A673 (cell line): ENCODE data around the gene GMPPA. TPM values are rescaled to one million over a fixed set of nuclear protein-coding genes. Genes with fewer than 3 reads are reported as not detected.

Experiments
- BruUV-seq: library from RNA; stranded (reverse); fragments of 400-500 nt; replicated peaks from 2 replicates; lab custom pipeline; 2021; lab: Mats Ljungman, UMichigan
- CTCF ChIA-PET: fragments of 300-600 bp; sonication (Branson Sonifier 250); formaldehyde crosslinking; loops from one replicate; lab custom pipeline; 2022; ENCODE audit warnings: antibody characterized with exemption; lab: Charles Lee
- POLR2A ChIA-PET: fragments of 300-600 bp; sonication (Branson Sonifier 250); formaldehyde crosslinking; loops from one replicate; lab custom pipeline; 2022; ENCODE audit warnings: antibody characterized with exemption; ENCODE audit not compliant: low non-redundant PET; lab: Charles Lee
- DNase-seq: peaks from one replicate; pipeline ENCODE4 v3.0.0-alpha.2; 2015; ENCODE audit warnings: low spot score
- H3K27ac ChIP-seq: fragments of 200-600 bp; sonication (generic); 2 replicates; pipeline ENCODE4 v1.5.1; 2016; ENCODE audit warnings: mixed run types, low read depth, mild to moderate bottlenecking, mixed read lengths, antibody characterized with exemption, low read length; ENCODE audit not compliant: poor library complexity, severe bottlenecking
- H3K27me3 ChIP-seq: fragments of 200-600 bp; sonication (generic); replicated peaks from 2 replicates; pipeline ENCODE4 v1.6.1; 2017; ENCODE audit warnings: mixed run types, low read depth, mild to moderate bottlenecking, mixed read lengths, antibody characterized with exemption, low read length; ENCODE audit not compliant: insufficient read depth, poor library complexity
- H3K36me3 ChIP-seq: fragments of 200-600 bp; sonication (generic); 2 replicates; pipeline ENCODE4 v1.6.1; 2016; ENCODE audit warnings: mixed run types, mild to moderate bottlenecking, mixed read lengths, antibody characterized with exemption, low read length; ENCODE audit not compliant: insufficient read depth, poor library complexity, severe bottlenecking
- H3K4me1 ChIP-seq: fragments of 200-600 bp; sonication (generic); 2 replicates; pipeline ENCODE4 v1.6.1; 2017; ENCODE audit warnings: mixed run types, mild to moderate bottlenecking, mixed read lengths, antibody characterized with exemption, low read length; ENCODE audit not compliant: insufficient read depth, poor library complexity, severe bottlenecking
- H3K4me3 ChIP-seq: fragments of 200-600 bp; sonication (generic); 2 replicates; pipeline ENCODE4 v1.5.1; 2016; ENCODE audit warnings: low read depth, mixed run types, mild to moderate bottlenecking, mixed read lengths, low read length; ENCODE audit not compliant: poor library complexity, severe bottlenecking
- H3K9me3 ChIP-seq: fragments of 200-600 bp; sonication (generic); 2 replicates; pipeline ENCODE4 v1.6.1; 2016; ENCODE audit warnings: mixed run types, low read depth, mild to moderate bottlenecking, mixed read lengths, antibody characterized with exemption, low read length; ENCODE audit not compliant: poor library complexity, severe bottlenecking
- EZH2 ChIP-seq: fragments of 200-600 bp; sonication (generic); IDR thresholded peaks from 2 replicates; pipeline ENCODE4 v1.6.1; 2017; ENCODE audit warnings: borderline replicate concordance, low read depth, mild to moderate bottlenecking, mixed read lengths, antibody characterized with exemption, low read length; ENCODE audit not compliant: poor library complexity, severe bottlenecking
- intact Hi-C: fragments of 100-400 bp; cut with micrococcal nuclease; formaldehyde crosslinking; loops from one replicate; pipeline ENCODE4 v1.10.0; 2022; ENCODE audit not compliant: unreplicated experiment
- total RNA-seq: library from RNA; stranded (reverse); gene quantifications from 2 replicates; pipeline ENCODE4 v1.2.3, GENCODE V29; 2021
- TF ChIP-seq, protein P1 (sequence below): fragments of 300-800, 200-600 bp; sonication (generic); conservative IDR thresholded peaks from 2 replicates; pipeline ENCODE4 v1.5.1; 2017; ENCODE audit warnings: low read depth, mild to moderate bottlenecking, antibody characterized with exemption, low read length, moderate library complexity, mixed read lengths

GMPPA gene
- total RNA-seq, 1 experiment from 2014 or later: 32.1 TPM

DNA sequence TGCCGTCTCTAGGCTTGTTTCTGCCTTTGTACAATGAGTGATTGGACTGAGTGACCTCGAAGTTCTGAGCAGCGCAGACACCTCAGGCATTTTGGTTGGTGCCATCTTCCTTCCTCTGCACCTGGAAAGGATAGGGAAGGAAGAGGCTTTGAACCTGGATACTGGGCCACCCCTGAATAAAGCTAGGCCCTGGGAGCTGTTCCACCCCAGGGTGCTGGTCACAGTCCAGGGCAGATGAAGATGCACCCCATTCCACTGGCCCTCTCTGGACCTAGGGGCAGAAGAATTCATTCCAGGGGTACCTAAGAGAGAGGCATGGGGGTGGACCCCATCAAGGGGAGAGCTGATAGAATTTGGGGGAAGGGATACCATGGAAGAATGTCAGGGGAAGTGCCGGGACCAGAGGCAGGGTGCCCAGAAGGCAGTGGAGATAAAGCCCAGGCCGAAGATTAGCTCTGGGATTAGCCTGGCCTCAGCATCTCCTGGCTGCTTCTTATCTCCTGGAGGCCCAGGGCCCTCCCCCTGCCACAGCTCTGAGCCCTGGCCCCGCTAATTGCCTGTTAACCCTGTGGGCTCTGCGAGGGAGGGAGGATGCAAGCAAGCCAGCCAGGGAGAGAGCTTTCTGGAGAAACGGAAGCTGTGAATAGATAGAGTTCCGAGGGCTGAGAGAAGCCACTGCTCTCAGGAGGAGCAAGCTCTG is 27.0 kb downstream of the GMPPA start:
- CTCF ChIA-PET: interaction anchor here (1.2 to 5.1 kb wide), 2 partner anchors 16 to 31 kb away, joined by 3 to 31 read pairs; a partner anchor contains a TSS
- DNase-seq: no peak
- BruUV-seq: no TSS peak
- Histone ChIP-seq H3K9me3 (no peaks in the 10 kb centered on the region), H3K27ac (no peak overlapping the region), H3K4me1 (peaks cover 25% of the 10 kb centered on the region), H3K4me3 (no peak overlapping the region), H3K36me3 (no peaks in the 10 kb centered on the region), H3K27me3 (no peaks in the 10 kb centered on the region)
- TF ChIP-seq, protein P1, sequence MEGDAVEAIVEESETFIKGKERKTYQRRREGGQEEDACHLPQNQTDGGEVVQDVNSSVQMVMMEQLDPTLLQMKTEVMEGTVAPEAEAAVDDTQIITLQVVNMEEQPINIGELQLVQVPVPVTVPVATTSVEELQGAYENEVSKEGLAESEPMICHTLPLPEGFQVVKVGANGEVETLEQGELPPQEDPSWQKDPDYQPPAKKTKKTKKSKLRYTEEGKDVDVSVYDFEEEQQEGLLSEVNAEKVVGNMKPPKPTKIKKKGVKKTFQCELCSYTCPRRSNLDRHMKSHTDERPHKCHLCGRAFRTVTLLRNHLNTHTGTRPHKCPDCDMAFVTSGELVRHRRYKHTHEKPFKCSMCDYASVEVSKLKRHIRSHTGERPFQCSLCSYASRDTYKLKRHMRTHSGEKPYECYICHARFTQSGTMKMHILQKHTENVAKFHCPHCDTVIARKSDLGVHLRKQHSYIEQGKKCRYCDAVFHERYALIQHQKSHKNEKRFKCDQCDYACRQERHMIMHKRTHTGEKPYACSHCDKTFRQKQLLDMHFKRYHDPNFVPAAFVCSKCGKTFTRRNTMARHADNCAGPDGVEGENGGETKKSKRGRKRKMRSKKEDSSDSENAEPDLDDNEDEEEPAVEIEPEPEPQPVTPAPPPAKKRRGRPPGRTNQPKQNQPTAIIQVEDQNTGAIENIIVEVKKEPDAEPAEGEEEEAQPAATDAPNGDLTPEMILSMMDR: no peak
- TF ChIP-seq EZH2: no peak
- intact Hi-C loops: no loop called here
- POLR2A ChIA-PET: interaction anchor here (0.7 kb wide), 1 partner anchor 27 kb away, joined by 3 read pairs; no protein-coding TSS in a partner anchor

DNA sequence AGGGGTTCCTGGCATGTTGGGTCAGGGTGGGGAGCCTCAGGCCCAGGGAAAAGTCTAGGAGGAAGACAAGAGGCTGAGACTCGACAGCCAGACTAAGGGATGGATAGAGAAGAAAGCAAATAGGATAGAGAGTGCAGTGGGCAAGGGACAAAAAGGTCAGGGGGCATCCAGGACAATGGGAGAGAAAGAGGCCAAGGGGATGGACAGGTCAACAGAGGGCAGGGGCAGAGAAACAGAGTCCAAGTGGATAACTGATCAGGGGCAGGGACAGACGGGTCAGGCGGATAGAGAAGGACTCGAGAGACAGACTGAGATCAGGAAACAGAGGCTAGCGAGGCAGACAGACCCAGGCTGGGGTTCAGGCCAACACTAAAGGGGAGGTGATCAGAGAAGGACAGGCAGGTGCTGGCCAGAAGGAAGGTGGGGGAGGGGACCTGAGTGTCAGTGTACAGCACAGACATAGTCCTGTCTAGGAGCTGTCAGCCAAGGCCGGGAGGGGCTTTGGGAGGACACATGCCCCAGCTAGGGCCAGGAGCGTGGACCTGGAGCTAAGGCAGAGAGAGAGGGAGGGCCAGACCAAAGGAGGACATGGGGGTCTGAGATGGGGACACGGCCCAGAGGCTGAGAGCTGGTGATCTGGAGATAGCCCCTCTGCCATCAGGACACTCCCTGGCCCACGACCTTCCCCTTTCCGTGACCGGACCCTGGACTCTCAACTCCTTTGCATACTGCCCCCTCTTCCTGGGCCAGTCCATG is 27.8 kb downstream of the GMPPA start:
- H3K27me3 ChIP-seq: no peaks in the 10 kb centered on the region
- POLR2A ChIA-PET: interaction anchor here (0.7 kb wide), 1 partner anchor 26 kb away, joined by 3 read pairs; no protein-coding TSS in a partner anchor

DNA sequence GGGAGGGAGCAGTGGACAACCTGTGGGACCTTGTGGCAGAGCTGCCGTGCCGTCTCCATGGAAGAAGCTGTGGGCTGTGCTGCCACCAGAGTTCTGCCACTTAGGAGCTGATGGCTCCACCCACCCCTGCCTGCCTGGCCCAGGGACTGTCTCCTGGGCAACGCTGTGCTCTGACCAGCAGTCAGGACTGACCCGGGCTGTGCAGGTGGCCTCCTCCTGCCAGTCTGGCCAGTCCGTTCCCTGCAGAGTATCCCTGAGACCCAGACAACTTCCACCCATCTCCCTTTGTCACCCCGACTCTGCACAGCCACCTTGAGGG is 28.3 kb downstream of the GMPPA start:
- H3K36me3 ChIP-seq: no peaks in the 10 kb centered on the region
- intact Hi-C loops: no loop called here
- no TSS peak for BruUV-seq
- ChIA-PET CTCF (interaction anchor here (0.5 to 1.6 kb wide), 2 partner anchors 51 to 124 kb away, joined by 4 to 5 read pairs; no protein-coding TSS in a partner anchor), POLR2A (no interaction called here)
- no peak overlapping the region for H3K27ac ChIP-seq
- H3K4me3 ChIP-seq: no peak overlapping the region
- H3K9me3 ChIP-seq: no peaks in the 10 kb centered on the region
- DNase-seq: no peak
- no peaks in the 10 kb centered on the region for H3K27me3 ChIP-seq
- TF ChIP-seq, protein P1: no peak
- TF ChIP-seq EZH2: no peak
- H3K4me1 ChIP-seq: peaks cover 12% of the 10 kb centered on the region

More for the DNA sequence above, 27.8 kb downstream of the GMPPA start:
- no peaks in the 10 kb centered on the region for H3K36me3 ChIP-seq
- intact Hi-C loops: no loop called here
- BruUV-seq: no TSS peak
- H3K4me1 ChIP-seq: peaks cover 17% of the 10 kb centered on the region
- TF ChIP-seq, protein P1: no peak
- no peak for TF ChIP-seq EZH2
- DNase-seq: no peak
- H3K27ac ChIP-seq: no peak overlapping the region
- no peaks in the 10 kb centered on the region for H3K9me3 ChIP-seq
- H3K4me3 ChIP-seq: no peak overlapping the region
- CTCF ChIA-PET: interaction anchor here (1.2 to 5.1 kb wide), 3 partner anchors 17 to 123 kb away, joined by 3 to 31 read pairs (median 5); a partner anchor contains a TSS
